Measurements from ENCODE around the gene NSRP1. TPM values are rescaled to one million over a fixed set of nuclear protein-coding genes. Genes with fewer than 3 reads are reported as not detected.
"Not testable (repeated sequence)": the region's sequence is repeated elsewhere in the genome, so short reads cannot be mapped to it uniquely, and the experiment has no call there.

NSRP1 gene
- total and polyA plus RNA-seq, 2 donors (not counting 3 experiments of a cell fraction or from before 2014, with no cell fraction given): 11.2 to 29.1 TPM

DNA sequence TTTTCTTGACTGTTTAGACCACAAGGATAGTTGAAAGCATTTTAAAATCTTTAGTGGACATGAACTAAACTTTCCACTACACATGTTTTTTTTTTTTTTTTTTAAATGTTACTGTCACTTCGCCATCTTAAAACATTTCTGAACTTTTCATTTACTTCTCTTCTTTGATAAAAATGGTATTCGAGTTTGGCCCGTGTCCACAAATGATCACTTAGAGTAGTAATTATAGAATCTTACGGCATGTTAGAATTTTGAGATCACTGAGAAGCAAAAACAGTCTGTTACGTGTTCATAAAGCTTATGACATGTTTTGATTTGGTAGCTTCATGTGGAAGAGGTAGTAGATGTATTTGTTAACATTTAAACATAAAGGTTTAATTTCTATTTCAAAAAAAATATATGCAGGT, 1.1 kb downstream of the NSRP1 start:
- DNase-seq (ENCODE audit: low read depth, low spot score) (no peak), FAIRE-seq (no peak)
- Histone ChIP-seq H3K9me1 (replicated peaks; ENCODE audit: control insufficient read depth, extremely low read depth, insufficient read depth, low read length) (no peaks in the 10 kb centered on the region), H3K79me2 (ENCODE audit: control insufficient read depth, insufficient read depth, low read length) (peaks cover 56% of the 10 kb centered on the region), H3K4me3 (replicated peaks in 1 of 3; ENCODE audit: insufficient read depth in 1 of 3, low read depth in 1 of 3, low read length in 3 of 3) (peak overlapping the region; percentile 61 to 92 (median 81)), H3K9ac (replicated peaks; ENCODE audit: extremely low read depth, insufficient read depth, low read length) (peak overlapping the region; percentile 99), H3K4me1 (ENCODE audit: control insufficient read depth, extremely low read depth, insufficient read depth, low read length) (peaks cover 14% of the 10 kb centered on the region), H3K4me2 (ENCODE audit: insufficient read depth, low read length) (peak overlapping the region; percentile 100), H3K9me3 (replicated peaks; ENCODE audit: control insufficient read depth, insufficient read depth, low read length) (no peaks in the 10 kb centered on the region), H2AFZ (ENCODE audit: low read depth, low read length) (no peak overlapping the region), H3K27ac (ENCODE audit: insufficient read depth, low read depth, low read length) (peak overlapping the region; percentile 96), H4K20me1 (replicated peaks; ENCODE audit: control insufficient read depth, extremely low read depth, insufficient read depth, low read length) (no peaks in the 10 kb centered on the region), H3K27me3 (ENCODE audit: control insufficient read depth in 2 of 2, insufficient read depth in 2 of 2, low read length in 2 of 2) (no peaks in the 10 kb centered on the region), H3K36me3 (ENCODE audit: control insufficient read depth in 2 of 2, extremely low read depth in 1 of 2, insufficient read depth in 2 of 2, low read length in 2 of 2) (peaks cover 0 to 4% of the 10 kb centered on the region in 2 experiments)
- no TSS peak for BruUV-seq (replicated peaks)
- intact Hi-C loops (cut with micrococcal nuclease): loop anchor here (2.0 to 10.0 kb wide), 2 partner anchors 223 to 597 kb away; no protein-coding TSS in a partner anchor
- CTCF ChIA-PET: interaction anchor here (1.1 to 2.7 kb wide), 5 partner anchors 8 to 160 kb away, joined by 3 to 19 read pairs (median 5); no protein-coding TSS in a partner anchor
- POLR2A ChIA-PET: interaction anchor here (0.8 kb wide), 1 partner anchor 832 kb away, joined by 6 read pairs; no protein-coding TSS in a partner anchor
- TF ChIP-seq, protein P1, sequence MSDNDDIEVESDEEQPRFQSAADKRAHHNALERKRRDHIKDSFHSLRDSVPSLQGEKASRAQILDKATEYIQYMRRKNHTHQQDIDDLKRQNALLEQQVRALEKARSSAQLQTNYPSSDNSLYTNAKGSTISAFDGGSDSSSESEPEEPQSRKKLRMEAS (IDR thresholded peaks at IDR 0.05; ENCODE audit: insufficient read depth, insufficient read length): no peak
- TF ChIP-seq POLR2A (IDR thresholded peaks at IDR 0.05; ENCODE audit: low read depth, low read length) (no peak), EZH2 (IDR thresholded peaks at IDR 0.05; ENCODE audit: borderline replicate concordance, low read depth, low read length, severe bottlenecking) (no peak), JUN (IDR thresholded peaks at IDR 0.05; ENCODE audit: borderline replicate concordance, insufficient read depth, insufficient read length, low read depth) (no peak), MYC (IDR thresholded peaks at IDR 0.05; ENCODE audit: low read depth, low read length) (no peak), FOS (IDR thresholded peaks at IDR 0.05; ENCODE audit: borderline replicate concordance, insufficient read depth, low read length) (no peak), GATA2 (IDR thresholded peaks at IDR 0.05; ENCODE audit: insufficient read depth, insufficient read length, low read depth, low read length) (no peak), POLR2AphosphoS5 (IDR thresholded peaks at IDR 0.05; ENCODE audit: insufficient read depth, low read depth, low read length) (no peak)
- TF ChIP-seq, protein P2, sequence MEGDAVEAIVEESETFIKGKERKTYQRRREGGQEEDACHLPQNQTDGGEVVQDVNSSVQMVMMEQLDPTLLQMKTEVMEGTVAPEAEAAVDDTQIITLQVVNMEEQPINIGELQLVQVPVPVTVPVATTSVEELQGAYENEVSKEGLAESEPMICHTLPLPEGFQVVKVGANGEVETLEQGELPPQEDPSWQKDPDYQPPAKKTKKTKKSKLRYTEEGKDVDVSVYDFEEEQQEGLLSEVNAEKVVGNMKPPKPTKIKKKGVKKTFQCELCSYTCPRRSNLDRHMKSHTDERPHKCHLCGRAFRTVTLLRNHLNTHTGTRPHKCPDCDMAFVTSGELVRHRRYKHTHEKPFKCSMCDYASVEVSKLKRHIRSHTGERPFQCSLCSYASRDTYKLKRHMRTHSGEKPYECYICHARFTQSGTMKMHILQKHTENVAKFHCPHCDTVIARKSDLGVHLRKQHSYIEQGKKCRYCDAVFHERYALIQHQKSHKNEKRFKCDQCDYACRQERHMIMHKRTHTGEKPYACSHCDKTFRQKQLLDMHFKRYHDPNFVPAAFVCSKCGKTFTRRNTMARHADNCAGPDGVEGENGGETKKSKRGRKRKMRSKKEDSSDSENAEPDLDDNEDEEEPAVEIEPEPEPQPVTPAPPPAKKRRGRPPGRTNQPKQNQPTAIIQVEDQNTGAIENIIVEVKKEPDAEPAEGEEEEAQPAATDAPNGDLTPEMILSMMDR (IDR thresholded peaks at IDR 0.05; ENCODE audit: extremely low read depth in 1 of 2, insufficient read depth in 1 of 2, low read depth in 1 of 2, low read length in 2 of 2): no peak
- dilution Hi-C loops (cut with MboI; ENCODE audit: extremely low pct_ligation_motif_present, low sequenced_read_pairs): no loop called here

GRCh38 chr17:30118635-30119034, 2.0 kb downstream of the NSRP1 start:
- Histone ChIP-seq H3K4me1 (ENCODE audit: control insufficient read depth, extremely low read depth, insufficient read depth, low read length) (peaks cover 14% of the 10 kb centered on the region), H3K4me3 (replicated peaks in 1 of 3; ENCODE audit: insufficient read depth in 1 of 3, low read depth in 1 of 3, low read length in 3 of 3) (peak overlapping the region in 1 of 3 experiments; percentile 92), H3K4me2 (ENCODE audit: insufficient read depth, low read length) (peak overlapping the region; percentile 100), H3K79me2 (ENCODE audit: control insufficient read depth, insufficient read depth, low read length) (peaks cover 59% of the 10 kb centered on the region)
- H3K27ac ChIP-seq (ENCODE audit: insufficient read depth, low read depth, low read length); BruUV-seq (replicated peaks); H2AFZ ChIP-seq (ENCODE audit: low read depth, low read length); POLR2A ChIA-PET; H3K9me1 ChIP-seq (replicated peaks; ENCODE audit: control insufficient read depth, extremely low read depth, insufficient read depth, low read length); H3K27me3 ChIP-seq (ENCODE audit: control insufficient read depth in 2 of 2, insufficient read depth in 2 of 2, low read length in 2 of 2); H4K20me1 ChIP-seq (replicated peaks; ENCODE audit: control insufficient read depth, extremely low read depth, insufficient read depth, low read length); H3K9ac ChIP-seq (replicated peaks; ENCODE audit: extremely low read depth, insufficient read depth, low read length); FAIRE-seq; DNase-seq (ENCODE audit: low read depth, low spot score); dilution Hi-C loops (cut with MboI; ENCODE audit: extremely low pct_ligation_motif_present, low sequenced_read_pairs); H3K9me3 ChIP-seq (replicated peaks; ENCODE audit: control insufficient read depth, insufficient read depth, low read length); H3K36me3 ChIP-seq (ENCODE audit: control insufficient read depth in 2 of 2, extremely low read depth in 1 of 2, insufficient read depth in 2 of 2, low read length in 2 of 2): not testable (repeated sequence)
- CTCF ChIA-PET: interaction anchor here (1.1 to 2.7 kb wide), 3 partner anchors 13 to 159 kb away, joined by 3 to 19 read pairs (median 3); no protein-coding TSS in a partner anchor
- intact Hi-C loops (cut with micrococcal nuclease): loop anchor here (10.0 kb wide), 1 partner anchor 596 kb away; no protein-coding TSS in a partner anchor

Data from endothelial cell of umbilical vein (primary cell).